ENCODE data around the gene MCC.

DNA sequence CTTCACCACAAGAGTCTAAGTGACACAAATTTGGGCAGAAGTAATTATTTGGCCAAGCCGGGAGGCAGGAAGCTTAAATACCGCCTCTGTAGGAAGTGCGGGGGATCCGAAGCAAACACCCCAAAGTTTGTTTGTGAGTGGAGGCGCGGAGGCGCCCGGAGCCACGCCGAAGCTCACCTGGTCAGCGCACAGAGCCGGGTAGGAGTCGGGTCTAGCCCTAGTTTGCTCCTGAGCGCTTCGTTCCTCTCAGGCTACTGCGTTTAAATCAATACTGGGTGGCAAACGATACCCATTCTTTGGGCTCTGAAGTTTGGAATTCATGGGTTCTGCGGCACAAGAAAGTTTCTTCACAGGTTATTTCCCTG lies 855 bp downstream of the MCC start:
- TF ChIP-seq, protein P1, sequence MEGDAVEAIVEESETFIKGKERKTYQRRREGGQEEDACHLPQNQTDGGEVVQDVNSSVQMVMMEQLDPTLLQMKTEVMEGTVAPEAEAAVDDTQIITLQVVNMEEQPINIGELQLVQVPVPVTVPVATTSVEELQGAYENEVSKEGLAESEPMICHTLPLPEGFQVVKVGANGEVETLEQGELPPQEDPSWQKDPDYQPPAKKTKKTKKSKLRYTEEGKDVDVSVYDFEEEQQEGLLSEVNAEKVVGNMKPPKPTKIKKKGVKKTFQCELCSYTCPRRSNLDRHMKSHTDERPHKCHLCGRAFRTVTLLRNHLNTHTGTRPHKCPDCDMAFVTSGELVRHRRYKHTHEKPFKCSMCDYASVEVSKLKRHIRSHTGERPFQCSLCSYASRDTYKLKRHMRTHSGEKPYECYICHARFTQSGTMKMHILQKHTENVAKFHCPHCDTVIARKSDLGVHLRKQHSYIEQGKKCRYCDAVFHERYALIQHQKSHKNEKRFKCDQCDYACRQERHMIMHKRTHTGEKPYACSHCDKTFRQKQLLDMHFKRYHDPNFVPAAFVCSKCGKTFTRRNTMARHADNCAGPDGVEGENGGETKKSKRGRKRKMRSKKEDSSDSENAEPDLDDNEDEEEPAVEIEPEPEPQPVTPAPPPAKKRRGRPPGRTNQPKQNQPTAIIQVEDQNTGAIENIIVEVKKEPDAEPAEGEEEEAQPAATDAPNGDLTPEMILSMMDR (IDR thresholded peaks at IDR 0.05; ENCODE audit: low read length): no peak
- TF ChIP-seq EZH2phosphoT487 (IDR thresholded peaks at IDR 0.05; ENCODE audit: low read length): no peak

Data from MM.1S (cell line).